GM12864 (cell line): ENCODE data around the gene LDLRAD3.

Experiments
- DNase-seq: peaks from one replicate; pipeline ENCODE4 v3.0.0-alpha.2; 2011; ENCODE audit warnings: low read depth
- H3K4me3 ChIP-seq: 2 replicates; pipeline ENCODE4 v1.5.1; 2011; ENCODE audit warnings: mild to moderate bottlenecking, low read depth, low read length, control low read depth
- CTCF ChIP-seq: IDR thresholded peaks from 2 replicates; pipeline ENCODE4 v1.5.1; 2011; ENCODE audit warnings: low read depth, mild to moderate bottlenecking, moderate library complexity, low read length, control low read depth, inconsistent platforms; ENCODE audit errors: missing control alignments

The LDLRAD3 gene

GRCh38 chr11:36228689-36229088 lies 284.8 kb downstream of the LDLRAD3 start:
- no peak overlapping the region for H3K4me3 ChIP-seq
- no peak for DNase-seq
- TF ChIP-seq CTCF, result no peak

GRCh38 chr11:36229091-36229705 lies 285.3 kb downstream of the LDLRAD3 start:
- H3K4me3 ChIP-seq, result no peak overlapping the region
- no peak for DNase-seq
- no peak for TF ChIP-seq CTCF

GRCh38 chr11:36230779-36231699 lies 287.2 kb downstream of the LDLRAD3 start:
- no peak for DNase-seq
- H3K4me3 ChIP-seq, result no peak overlapping the region
- no peak for TF ChIP-seq CTCF

GRCh38 chr11:36233204-36233603 lies 289.3 kb downstream of the LDLRAD3 start:
- TF ChIP-seq CTCF, result no peak

GRCh38 chr11:36234825-36235224 lies 291.0 kb downstream of the LDLRAD3 start:
- DNase-seq, result no peak
- TF ChIP-seq CTCF, result no peak
- no peak overlapping the region for H3K4me3 ChIP-seq

More at GRCh38 chr11:36233204-36233603, 289.3 kb downstream of the LDLRAD3 start:
- no peak for DNase-seq
- no peak overlapping the region for H3K4me3 ChIP-seq

- TF ChIP-seq CTCF, result no peak
- H3K4me3 ChIP-seq, result no peak overlapping the region
- DNase-seq, result no peak
These were observed 291.9 kb downstream of the LDLRAD3 start for GRCh38 chr11:36235750-36236149.
